Esophagus (tissue), 2 donors: Measurements from ENCODE around the gene PEX6. TPM values are rescaled to one million over a fixed set of nuclear protein-coding genes. Genes with fewer than 3 reads are reported as not detected.

Experiments
- H3K27ac ChIP-seq, 2 donors: one replicate each; pipeline ENCODE4 v1.5.1; 2013; ENCODE audit warnings: low read depth in 2 of 2, mild to moderate bottlenecking in 2 of 2, inconsistent platforms in 1 of 2, low read length in 1 of 2, moderate library complexity in 1 of 2
- H3K27me3 ChIP-seq, 2 donors: one replicate each; pipeline ENCODE4 v1.6.1; 2013; ENCODE audit warnings: low read length in 2 of 2, control low read depth in 1 of 2, mild to moderate bottlenecking in 1 of 2; ENCODE audit not compliant: insufficient read depth in 2 of 2, control insufficient read depth in 1 of 2
- H3K36me3 ChIP-seq, 2 donors: one replicate each; pipeline ENCODE4 v1.6.1; 2013; ENCODE audit warnings: low read length in 1 of 2; ENCODE audit not compliant: control insufficient read depth in 2 of 2, insufficient read depth in 2 of 2
- H3K4me1 ChIP-seq, 2 donors: one replicate each; pipeline ENCODE4 v1.6.1; 2013; ENCODE audit warnings: low read length in 1 of 2; ENCODE audit not compliant: control insufficient read depth in 2 of 2, insufficient read depth in 2 of 2
- H3K4me3 ChIP-seq, 2 donors: one replicate each; pipeline ENCODE4 v1.5.1; 2013; ENCODE audit warnings: low read length in 2 of 2, mild to moderate bottlenecking in 2 of 2, low read depth in 1 of 2, moderate library complexity in 1 of 2
- H3K9me3 ChIP-seq, 2 donors: one replicate each; pipeline ENCODE4 v1.6.1; 2013; ENCODE audit warnings: mild to moderate bottlenecking in 2 of 2, low read depth in 1 of 2, low read length in 1 of 2, moderate library complexity in 1 of 2; ENCODE audit not compliant: control insufficient read depth in 2 of 2, insufficient read depth in 1 of 2
- WGBS, 2 donors: extraction: QIAGEN DNeasy Blood & Tissue Kit; methylation state at CpG; one replicate each; pipeline ENCODE4 v1.1.7; 2013; 5-methylcytosine and 5-hydroxymethylcytosine counted together
- polyA plus RNA-seq, 2 donors: library from polyadenylated mRNA; stranded (reverse); fragments of 200-250 nt; gene quantifications; one replicate each; pipeline ENCODE4 v1.2.3, GENCODE V29; 2013
- donor health status: healthy with polysubstance abuse.
- donor health status: Bipolar disorder and iron deficiency.

The PEX6 gene, protein sequence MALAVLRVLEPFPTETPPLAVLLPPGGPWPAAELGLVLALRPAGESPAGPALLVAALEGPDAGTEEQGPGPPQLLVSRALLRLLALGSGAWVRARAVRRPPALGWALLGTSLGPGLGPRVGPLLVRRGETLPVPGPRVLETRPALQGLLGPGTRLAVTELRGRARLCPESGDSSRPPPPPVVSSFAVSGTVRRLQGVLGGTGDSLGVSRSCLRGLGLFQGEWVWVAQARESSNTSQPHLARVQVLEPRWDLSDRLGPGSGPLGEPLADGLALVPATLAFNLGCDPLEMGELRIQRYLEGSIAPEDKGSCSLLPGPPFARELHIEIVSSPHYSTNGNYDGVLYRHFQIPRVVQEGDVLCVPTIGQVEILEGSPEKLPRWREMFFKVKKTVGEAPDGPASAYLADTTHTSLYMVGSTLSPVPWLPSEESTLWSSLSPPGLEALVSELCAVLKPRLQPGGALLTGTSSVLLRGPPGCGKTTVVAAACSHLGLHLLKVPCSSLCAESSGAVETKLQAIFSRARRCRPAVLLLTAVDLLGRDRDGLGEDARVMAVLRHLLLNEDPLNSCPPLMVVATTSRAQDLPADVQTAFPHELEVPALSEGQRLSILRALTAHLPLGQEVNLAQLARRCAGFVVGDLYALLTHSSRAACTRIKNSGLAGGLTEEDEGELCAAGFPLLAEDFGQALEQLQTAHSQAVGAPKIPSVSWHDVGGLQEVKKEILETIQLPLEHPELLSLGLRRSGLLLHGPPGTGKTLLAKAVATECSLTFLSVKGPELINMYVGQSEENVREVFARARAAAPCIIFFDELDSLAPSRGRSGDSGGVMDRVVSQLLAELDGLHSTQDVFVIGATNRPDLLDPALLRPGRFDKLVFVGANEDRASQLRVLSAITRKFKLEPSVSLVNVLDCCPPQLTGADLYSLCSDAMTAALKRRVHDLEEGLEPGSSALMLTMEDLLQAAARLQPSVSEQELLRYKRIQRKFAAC
- 10 to 100 TPM; 13.1 to 13.7 TPM for polyA plus RNA-seq

DNA sequence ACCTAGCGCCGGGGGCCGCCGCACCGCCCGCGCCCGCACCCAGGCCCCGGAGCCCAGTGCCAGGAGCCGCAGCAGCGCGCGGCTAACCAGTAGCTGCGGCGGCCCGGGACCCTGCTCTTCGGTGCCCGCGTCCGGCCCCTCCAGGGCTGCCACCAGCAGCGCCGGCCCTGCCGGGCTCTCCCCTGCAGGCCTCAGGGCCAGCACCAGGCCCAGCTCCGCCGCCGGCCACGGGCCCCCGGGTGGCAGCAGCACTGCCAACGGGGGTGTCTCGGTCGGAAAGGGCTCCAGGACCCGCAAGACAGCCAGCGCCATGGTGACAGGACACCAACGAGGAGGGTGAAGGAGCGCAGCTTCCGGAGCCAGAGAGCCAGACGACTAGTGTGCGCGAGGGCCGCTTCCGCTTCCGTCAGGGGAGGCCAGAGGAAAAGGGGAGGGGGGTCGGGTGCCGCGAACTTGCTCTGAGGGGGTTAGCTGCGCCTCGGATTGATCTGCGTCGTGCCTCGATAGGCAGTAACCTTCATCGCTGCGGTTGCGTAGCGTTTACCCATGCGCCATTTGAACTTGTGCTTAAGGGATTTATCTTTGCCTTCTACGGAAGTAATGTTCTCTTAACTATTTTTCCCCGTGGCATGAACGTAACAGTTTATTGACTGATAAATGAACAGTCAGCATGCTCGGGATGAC, at the start of gene PEX6:
TSS of gene PEX6 (minus strand) at position 343 of the 684 bp plus-strand sequence. CDS start at position 312, 31 bp downstream.
- H3K4me1 ChIP-seq = peaks cover 3 to 12% of the 10 kb centered on the region in 2 donors
- peak within 1 kb of the TSS; percentile 71 to 97 for H3K4me3 ChIP-seq
- 0% methylated on average over 48 to 59 of the region's 59 CpGs for WGBS, 2 donors
- no peaks in the 10 kb centered on the region for H3K36me3 ChIP-seq
- H3K27me3 ChIP-seq = no peaks in the 10 kb centered on the region
- peak within 1 kb of the TSS; percentile 87 to 90 for H3K27ac ChIP-seq
- no peaks in the 10 kb centered on the region for H3K9me3 ChIP-seq

GRCh38 chr6:43026365-43026764, 47.4 kb upstream of the PEX6 start:
- Histone ChIP-seq H3K27ac (no peak overlapping the region), H3K4me1 (no peaks in the 10 kb centered on the region), H3K27me3 (no peaks in the 10 kb centered on the region), H3K9me3 (no peaks in the 10 kb centered on the region), H3K36me3 (peaks cover 3 to 34% of the 10 kb centered on the region in 2 donors), H3K4me3 (no peak overlapping the region)
- WGBS, 2 donors = 91 to 92% methylated on average over 5 of the region's 5 CpGs

- Histone ChIP-seq H3K27ac (no peak overlapping the region), H3K4me3 (no peak overlapping the region), H3K9me3 (no peaks in the 10 kb centered on the region), H3K36me3 (peaks cover 3 to 34% of the 10 kb centered on the region in 2 donors), H3K27me3 (no peaks in the 10 kb centered on the region), H3K4me1 (peaks cover 2 to 4% of the 10 kb centered on the region in 2 donors)
- WGBS, 2 donors = 87 to 93% methylated on average over 2 of the region's 2 CpGs
These were observed 45.5 kb upstream of the PEX6 start for GRCh38 chr6:43024436-43024835.

GRCh38 chr6:43021270-43022047, 42.5 kb upstream of the PEX6 start, which contains the start of gene RRP36:
Gene RRP36, plus strand, starts transcription at chr6:43021623. Its CDS starts 32 bp downstream, at chr6:43021655.
- Histone ChIP-seq H3K4me1 (peaks cover 4 to 8% of the 10 kb centered on the region in 2 donors), H3K9me3 (no peaks in the 10 kb centered on the region), H3K4me3 (peak within 1 kb of the TSS; percentile 92 to 94), H3K36me3 (peaks cover 7 to 32% of the 10 kb centered on the region in 2 donors), H3K27me3 (no peaks in the 10 kb centered on the region), H3K27ac (peak within 1 kb of the TSS; percentile 90 to 94)
- 1% methylated on average over 34 to 56 of the region's 56 CpGs for WGBS, 2 donors

GRCh38 chr6:43020847-43021246, 41.9 kb upstream of the PEX6 start:
- no peaks in the 10 kb centered on the region for H3K27me3 ChIP-seq
- H3K4me3 ChIP-seq = peak overlapping the region; percentile 92 to 94
- peaks cover 4 to 12% of the 10 kb centered on the region in 2 donors for H3K4me1 ChIP-seq
- H3K9me3 ChIP-seq = no peaks in the 10 kb centered on the region
- peak overlapping the region; percentile 90 to 94 for H3K27ac ChIP-seq
- H3K36me3 ChIP-seq = peaks cover 7 to 27% of the 10 kb centered on the region in 2 donors
- WGBS, 2 donors = 45 to 47% methylated on average over 5 of the region's 5 CpGs

GRCh38 chr6:43020052-43020705, 41.2 kb upstream of the PEX6 start:
- Histone ChIP-seq H3K27me3 (no peaks in the 10 kb centered on the region), H3K27ac (peak overlapping the region in 1 of 2 donors; percentile 90), H3K9me3 (no peaks in the 10 kb centered on the region), H3K4me3 (no peak overlapping the region), H3K4me1 (peaks cover 4 to 12% of the 10 kb centered on the region in 2 donors), H3K36me3 (peaks cover 7 to 27% of the 10 kb centered on the region in 2 donors)
- 89% methylated on average over 3 of the region's 3 CpGs for WGBS, 2 donors

- peaks cover 4 to 12% of the 10 kb centered on the region in 2 donors for H3K4me1 ChIP-seq
These were observed 40.2 kb upstream of the PEX6 start for GRCh38 chr6:43019152-43019551.

DNA sequence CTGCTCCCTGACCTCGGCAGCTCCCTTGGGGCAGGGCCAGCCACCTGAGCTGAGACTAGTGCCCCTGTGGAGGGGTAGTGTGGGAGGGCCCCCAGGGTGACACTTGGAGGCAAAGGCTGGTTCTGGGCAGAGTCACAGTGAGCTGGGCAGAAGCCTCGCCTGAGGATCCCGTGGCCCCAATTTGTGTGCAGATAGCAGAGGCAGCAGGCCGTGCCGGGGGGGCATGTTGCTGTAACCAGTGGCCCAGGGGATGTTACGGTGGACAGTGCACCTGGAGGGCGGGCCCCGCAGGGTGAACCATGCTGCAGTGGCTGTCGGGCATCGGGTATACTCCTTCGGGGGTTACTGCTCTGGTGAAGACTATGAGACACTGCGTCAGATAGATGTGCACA, 38.0 kb upstream of the PEX6 start:
- Histone ChIP-seq H3K9me3 (no peaks in the 10 kb centered on the region), H3K27ac (no peak overlapping the region)

More at GRCh38 chr6:43019152-43019551, 40.2 kb upstream of the PEX6 start:
- Histone ChIP-seq H3K27me3 (no peaks in the 10 kb centered on the region), H3K4me3 (no peak overlapping the region), H3K9me3 (no peaks in the 10 kb centered on the region), H3K36me3 (peaks cover 4 to 21% of the 10 kb centered on the region in 2 donors), H3K27ac (no peak overlapping the region)
- 81 to 91% methylated on average over 2 of the region's 2 CpGs for WGBS, 2 donors

More for the DNA sequence above, 38.0 kb upstream of the PEX6 start:
- 89 to 91% methylated on average over 12 of the region's 12 CpGs for WGBS, 2 donors
- Histone ChIP-seq H3K36me3 (peaks cover 4 to 21% of the 10 kb centered on the region in 2 donors), H3K4me3 (no peak overlapping the region), H3K4me1 (peaks cover 6 to 12% of the 10 kb centered on the region in 2 donors), H3K27me3 (no peaks in the 10 kb centered on the region)
